HCT116 (cell line): ENCODE data around the gene UCKL1.
"Not testable (repeated sequence)": the region's sequence is repeated elsewhere in the genome, so short reads cannot be mapped to it uniquely, and the experiment has no call there.

Experiments
- CTCF ChIP-seq, 3 experiments: fragments of 200-600 bp in 1 of 3; sonication (generic) in 1 of 3; IDR thresholded peaks in 2 of 3; conservative IDR thresholded peaks in 1 of 3; 2 replicates each; pipeline ENCODE4 v1.5.1; 2012 to 2017; ENCODE audit warnings: low read depth in 2 of 3, low read length in 2 of 3, antibody characterized with exemption in 1 of 3, borderline replicate concordance in 1 of 3, control low read depth in 1 of 3, mild to moderate bottlenecking in 1 of 3, mixed read lengths in 1 of 3, mixed run types in 1 of 3, moderate library complexity in 1 of 3; ENCODE audit not compliant: insufficient read depth in 1 of 3
- EZH2 ChIP-seq: fragments of 200-600 bp; sonication (generic); IDR thresholded peaks from 2 replicates; pipeline ENCODE4 v1.6.1; 2017; ENCODE audit warnings: antibody characterized with exemption, mixed run types
- POLR2A ChIP-seq: IDR thresholded peaks from 2 replicates; pipeline ENCODE4 v1.7.0; 2011; ENCODE audit warnings: borderline replicate concordance; ENCODE audit not compliant: insufficient read depth, insufficient read length; ENCODE audit errors: extremely low read depth
- POLR2AphosphoS5 ChIP-seq: IDR thresholded peaks from 2 replicates; pipeline ENCODE4 v1.6.1; 2011; ENCODE audit warnings: mild to moderate bottlenecking, low read depth, low read length, moderate library complexity
- SP1 ChIP-seq: IDR thresholded peaks from 2 replicates; pipeline ENCODE4 v1.6.1; 2012; ENCODE audit warnings: low read depth
- SRF ChIP-seq: IDR thresholded peaks from 2 replicates; pipeline ENCODE4 v1.6.1; 2012; ENCODE audit warnings: low read depth
- YY1 ChIP-seq: IDR thresholded peaks from 2 replicates; pipeline ENCODE4 v1.6.1; 2011; ENCODE audit warnings: low read length, low read depth, moderate library complexity, mild to moderate bottlenecking; ENCODE audit not compliant: insufficient replicate concordance; ENCODE audit errors: extremely low read depth

GRCh38 chr20:63960654-63961621 is 4.7 kb upstream of the UCKL1 start:
- TF ChIP-seq EZH2; CTCF (IDR thresholded peaks at IDR 0.05 in 2 of 3, conservative IDR thresholded peaks at IDR 0.05 in 1 of 3; ENCODE audit: borderline replicate concordance in 1 of 3, insufficient read depth in 1 of 3, low read depth in 2 of 3, low read length in 2 of 3); POLR2A; POLR2AphosphoS5; SRF; YY1; SP1: not testable (repeated sequence)
